HG02610 (cell line): ENCODE data around the gene SMOC1.
"Not testable (repeated sequence)": the region's sequence is repeated elsewhere in the genome, so short reads cannot be mapped to it uniquely, and the experiment has no call there.

ENCODE experiments used
- ATAC-seq: cut with Tn5 transposase; IDR thresholded peaks from one replicate; pipeline ENCODE4 v1.9.1; 2021; ENCODE audit warnings: mild to moderate bottlenecking, moderate library complexity; ENCODE audit not compliant: unreplicated experiment

The SMOC1 gene

DNA sequence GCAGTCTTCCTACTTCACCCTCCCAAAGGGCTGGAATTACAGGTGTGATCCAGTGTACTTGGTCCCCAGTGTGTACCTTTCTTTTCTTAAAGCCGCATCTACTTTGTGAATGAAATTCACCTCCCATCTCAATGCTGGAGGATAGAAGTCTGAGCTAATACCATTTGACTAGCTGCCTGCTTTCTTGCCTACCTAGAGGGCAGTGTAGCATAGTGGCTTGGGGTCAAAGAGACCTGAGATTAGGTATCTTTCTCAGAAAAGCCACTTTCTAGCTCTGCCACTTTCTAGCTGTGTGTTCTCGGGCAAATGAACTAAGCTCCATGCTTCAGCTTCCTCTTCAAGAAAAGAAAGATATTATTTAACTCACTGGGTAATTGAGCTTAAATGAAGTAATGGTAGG is 16.9 kb downstream of the SMOC1 start:
- no peak for ATAC-seq

DNA sequence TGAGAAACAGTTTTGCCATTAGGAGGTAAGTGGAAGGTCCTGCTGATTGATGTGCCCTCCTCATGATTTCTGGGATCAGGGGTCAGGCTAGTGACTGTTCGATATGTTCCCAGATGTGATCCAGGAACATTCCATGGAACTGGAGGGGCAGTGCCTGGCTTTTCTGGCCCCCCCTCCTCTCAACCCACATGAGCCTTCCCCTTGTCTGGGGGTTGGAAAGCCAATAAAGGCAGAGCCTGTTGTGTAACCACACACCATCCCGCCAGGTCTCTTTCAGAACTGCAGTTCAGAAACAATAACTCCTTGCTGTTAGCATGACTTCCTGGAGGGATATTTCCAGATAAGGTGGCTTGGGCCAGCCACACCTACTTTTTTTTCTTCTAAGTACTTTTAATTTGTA is 17.8 kb downstream of the SMOC1 start:
- ATAC-seq: no peak

DNA sequence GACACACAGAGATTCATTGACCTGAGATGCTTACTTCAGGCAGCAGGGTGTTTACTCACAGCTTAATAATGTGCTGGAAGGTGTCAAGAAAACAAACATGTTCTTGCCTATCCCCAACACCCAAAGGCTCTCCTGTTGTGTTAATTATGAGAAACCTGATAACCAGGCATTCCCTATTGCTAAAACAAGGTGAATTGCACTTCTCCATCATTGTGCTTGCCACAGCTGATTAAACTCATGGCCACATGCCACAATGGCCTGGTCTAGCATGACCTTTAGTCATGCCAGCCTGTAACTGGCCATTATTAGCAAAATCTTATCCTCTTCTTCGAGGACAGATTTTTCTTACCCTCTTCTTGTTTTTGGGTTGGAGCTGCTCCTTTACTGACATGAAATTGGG is 21.4 kb downstream of the SMOC1 start:
- ATAC-seq: no peak

GRCh38 chr14:69901113-69901951 is 22.1 kb downstream of the SMOC1 start:
- no peak for ATAC-seq

- ATAC-seq: not testable (repeated sequence)
Measured at GRCh38 chr14:69903046-69903445, 23.8 kb downstream of the SMOC1 start.

- no peak for ATAC-seq
Measured at GRCh38 chr14:69904246-69904645, 25.0 kb downstream of the SMOC1 start.

DNA sequence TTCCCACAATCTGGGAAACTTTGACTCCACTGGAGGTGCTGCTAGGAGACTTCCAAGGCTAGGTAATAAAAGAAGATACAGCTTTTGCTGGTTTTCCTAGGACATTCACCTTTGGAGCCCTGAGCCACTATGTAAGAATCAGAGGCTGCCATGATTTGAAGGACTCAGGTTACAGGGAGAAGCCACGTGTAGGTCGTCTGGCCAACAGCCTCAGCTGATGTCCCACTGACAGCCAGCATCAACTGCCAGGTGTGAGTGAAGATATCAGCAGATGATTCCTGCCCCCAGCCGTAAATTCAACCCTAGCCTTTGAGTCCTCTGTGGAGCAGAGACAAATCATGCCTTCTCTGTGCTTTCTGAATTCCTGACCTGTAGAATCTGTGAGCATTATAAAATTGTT is 27.0 kb downstream of the SMOC1 start:
- no peak for ATAC-seq

DNA sequence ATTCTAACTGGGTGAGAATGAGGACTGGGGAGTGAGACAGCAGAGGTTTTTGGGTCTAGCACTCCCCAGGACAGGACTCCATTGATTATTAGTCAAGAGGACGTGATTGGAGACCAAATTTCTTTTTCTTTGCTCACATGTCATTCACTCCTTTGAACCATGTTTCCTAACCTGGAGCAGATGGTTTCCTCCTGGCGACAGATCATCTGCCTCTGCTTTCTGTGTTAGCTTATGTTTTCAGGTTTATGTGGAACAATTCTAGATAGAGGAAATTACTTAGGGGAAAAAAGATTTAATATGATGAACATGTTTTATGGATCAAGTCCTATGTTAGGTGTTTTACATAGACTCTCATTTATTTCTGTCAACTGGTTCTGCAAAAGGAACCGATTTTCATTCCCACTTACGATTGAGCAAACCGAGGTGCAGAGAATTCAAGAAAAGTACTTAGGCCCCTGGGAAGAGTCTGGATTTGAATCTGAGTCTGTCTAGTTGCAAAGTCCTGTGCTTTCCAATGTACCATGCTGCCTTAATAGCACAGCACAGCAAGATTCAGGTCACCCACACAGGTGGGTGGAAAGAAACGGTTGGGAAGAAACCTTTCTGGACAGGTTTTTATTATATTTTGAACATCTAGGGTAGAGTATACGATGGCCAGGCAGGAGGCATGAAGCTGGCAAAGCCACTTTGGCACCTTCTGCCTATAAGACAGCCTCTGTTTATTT is 30.8 kb downstream of the SMOC1 start:
- ATAC-seq: no peak

GRCh38 chr14:69910871-69911270 is 31.7 kb downstream of the SMOC1 start:
- no peak for ATAC-seq

GRCh38 chr14:69913686-69914085 is 34.5 kb downstream of the SMOC1 start:
- no peak for ATAC-seq

GRCh38 chr14:69916396-69916795 is 37.2 kb downstream of the SMOC1 start:
- no peak for ATAC-seq

GRCh38 chr14:69917287-69917686 is 38.1 kb downstream of the SMOC1 start:
- no peak for ATAC-seq

DNA sequence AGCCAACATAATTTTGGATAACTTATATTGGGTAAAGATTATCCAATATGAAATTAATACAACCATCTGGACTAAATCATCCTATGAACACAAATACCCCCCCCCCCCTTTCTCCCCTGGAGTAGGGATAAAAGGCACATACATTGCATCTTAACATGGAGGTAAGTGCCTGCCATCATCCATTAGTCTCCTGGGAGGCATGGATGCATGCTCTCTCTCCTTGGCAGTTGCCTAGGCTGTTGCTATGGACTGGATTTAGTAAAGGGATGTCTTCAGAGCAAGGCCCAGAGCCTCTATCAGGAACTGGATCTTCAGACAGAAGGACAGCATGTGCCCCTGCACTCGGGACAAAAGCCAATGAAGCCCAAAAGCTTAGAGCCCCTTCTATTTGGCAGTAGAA is 40.6 kb downstream of the SMOC1 start:
- no peak for ATAC-seq

GRCh38 chr14:69921052-69921451 is 41.8 kb downstream of the SMOC1 start:
- no peak for ATAC-seq

- ATAC-seq: no peak
Measured at GRCh38 chr14:69922198-69922597, 43.0 kb downstream of the SMOC1 start.

- ATAC-seq: no peak
Measured at GRCh38 chr14:69924201-69924600, 45.0 kb downstream of the SMOC1 start.

GRCh38 chr14:69928111-69928523 is 48.9 kb downstream of the SMOC1 start:
- ATAC-seq: no peak

DNA sequence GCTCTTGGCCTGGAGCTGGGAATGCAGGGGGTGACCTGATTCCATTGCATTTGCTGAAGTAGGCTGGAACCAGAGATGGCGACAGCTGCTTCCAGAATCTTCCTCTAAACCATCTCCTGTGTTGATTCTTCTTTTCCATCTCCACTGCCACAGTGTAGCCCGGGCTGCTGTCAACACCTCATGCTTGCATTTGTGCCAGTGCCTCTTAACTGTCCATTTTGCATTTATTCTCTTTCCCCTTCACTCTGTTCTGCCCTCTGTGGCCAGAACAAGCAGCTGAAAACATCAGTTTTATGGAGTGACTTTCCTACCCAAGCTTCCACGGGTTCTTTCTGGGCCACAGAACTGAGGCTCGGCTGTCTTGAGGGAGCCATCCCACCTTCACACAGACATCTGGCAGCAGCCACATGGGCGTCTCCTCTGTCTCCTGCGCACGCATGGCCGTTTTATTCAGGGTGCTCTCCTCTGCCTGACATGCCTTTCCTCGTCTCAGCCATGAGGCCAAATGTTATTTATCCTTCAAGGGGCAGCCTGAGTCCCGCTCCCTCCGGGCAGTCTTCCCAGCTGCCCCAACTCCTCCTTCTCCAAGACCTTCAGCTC is 51.7 kb downstream of the SMOC1 start:
- no peak for ATAC-seq

GRCh38 chr14:69931960-69932359 is 52.7 kb downstream of the SMOC1 start:
- no peak for ATAC-seq

DNA sequence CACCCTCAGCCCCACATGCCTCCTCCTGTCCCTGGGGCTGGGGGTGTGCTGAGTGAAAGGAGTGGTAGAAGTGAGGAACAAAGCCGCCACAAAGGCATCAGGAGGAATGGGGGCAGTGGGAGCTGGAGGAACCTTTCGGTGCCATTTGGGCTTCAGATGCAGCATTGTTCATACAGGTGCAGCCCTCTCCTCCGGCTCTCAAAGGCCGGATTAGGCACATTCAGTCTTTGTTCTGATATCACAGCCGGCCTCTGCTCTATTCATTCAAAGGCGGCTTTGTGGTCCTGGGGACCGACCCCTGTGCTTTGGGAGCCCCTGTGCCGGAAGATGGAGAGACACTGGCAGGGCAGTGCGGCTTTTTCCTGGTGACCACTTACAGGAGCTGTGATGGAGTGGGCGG is 53.2 kb downstream of the SMOC1 start:
- no peak for ATAC-seq

GRCh38 chr14:69933623-69934275 is 54.5 kb downstream of the SMOC1 start:
- no peak for ATAC-seq
